G401 (cell line): Measurements from ENCODE around the gene MYLK2. TPM values are rescaled to one million over a fixed set of nuclear protein-coding genes. Genes with fewer than 3 reads are reported as not detected.

ENCODE experiments used
- DNase-seq: peaks from one replicate; pipeline ENCODE4 v3.0.0-alpha.2; 2015; ENCODE audit warnings: low spot score
- in situ Hi-C: cut with HindIII; loops from 2 replicates; pipeline ENCODE4 v1.10.0; 2016; ENCODE audit warnings: low sequenced_read_pairs, mixed read lengths
- total RNA-seq: library from RNA; depleted of rRNA; stranded (reverse); fragments of >200 nt; shearing (Covaris generic); gene quantifications from 2 replicates; pipeline ENCODE4 v1.2.3, GENCODE V29; 2014

Gene MYLK2
- total RNA-seq, 1 experiment from 2014 or later, result 0.44 TPM

- in situ Hi-C loops, result no loop called here
- DNase-seq, result no peak
Measured at GRCh38 chr20:31831771-31832306, 12.7 kb downstream of the MYLK2 start.

- in situ Hi-C loops, result no loop called here
- DNase-seq, result peak; percentile 63
Measured at GRCh38 chr20:31833130-31833930, 14.2 kb downstream of the MYLK2 start.

GRCh38 chr20:31833931-31834521 is 14.9 kb downstream of the MYLK2 start:
- DNase-seq, result no peak
- in situ Hi-C loops, result no loop called here

GRCh38 chr20:31835554-31835953 is 16.4 kb downstream of the MYLK2 start:
- no peak for DNase-seq
- in situ Hi-C loops, result no loop called here

GRCh38 chr20:31835977-31836852 is 17.1 kb downstream of the MYLK2 start:
- in situ Hi-C loops, result no loop called here
- DNase-seq, result peak; percentile 75

- no peak for DNase-seq
- in situ Hi-C loops, result no loop called here
Measured at GRCh38 chr20:31836853-31837608, 17.9 kb downstream of the MYLK2 start.

- DNase-seq, result no peak
- in situ Hi-C loops, result no loop called here
Measured at GRCh38 chr20:31837896-31838397, 18.8 kb downstream of the MYLK2 start.

GRCh38 chr20:31838646-31839292 is 19.6 kb downstream of the MYLK2 start:
- no peak for DNase-seq
- in situ Hi-C loops, result no loop called here

- in situ Hi-C loops, result no loop called here
- no peak for DNase-seq
Measured at GRCh38 chr20:31839782-31840487, 20.8 kb downstream of the MYLK2 start.

- in situ Hi-C loops, result no loop called here
- DNase-seq, result no peak
Measured at GRCh38 chr20:31840906-31841816, 22.0 kb downstream of the MYLK2 start.

GRCh38 chr20:31841928-31842327 is 22.8 kb downstream of the MYLK2 start:
- in situ Hi-C loops, result no loop called here
- no peak for DNase-seq

GRCh38 chr20:31842471-31843157 is 23.5 kb downstream of the MYLK2 start:
- in situ Hi-C loops, result no loop called here
- no peak for DNase-seq

- in situ Hi-C loops, result no loop called here
- no peak for DNase-seq
Measured at GRCh38 chr20:31843288-31843687, 24.1 kb downstream of the MYLK2 start.

GRCh38 chr20:31843881-31844280 is 24.7 kb downstream of the MYLK2 start:
- in situ Hi-C loops, result no loop called here

GRCh38 chr20:31844737-31845299 is 25.7 kb downstream of the MYLK2 start:
- no peak for DNase-seq
- in situ Hi-C loops, result no loop called here

More at GRCh38 chr20:31843881-31844280, 24.7 kb downstream of the MYLK2 start:
- DNase-seq, result no peak

GRCh38 chr20:31845300-31845863 is 26.2 kb downstream of the MYLK2 start, which contains the start of gene FOXS1:
Gene FOXS1 (minus strand): TSS chr20:31845604. CDS start chr20:31845542, 62 bp downstream.
- in situ Hi-C loops, result no loop called here
- DNase-seq, result peak; percentile 64
